GM21447 (cell line): ENCODE results near the gene CACNA1G.
A peak's percentile ranks its signal among the peaks of the same experiment; 100 is the strongest.

Experiments
- ATAC-seq: cut with Tn5 transposase; IDR thresholded peaks from one replicate; pipeline ENCODE4 v1.9.1; 2021; ENCODE audit not compliant: unreplicated experiment

CACNA1G gene

DNA sequence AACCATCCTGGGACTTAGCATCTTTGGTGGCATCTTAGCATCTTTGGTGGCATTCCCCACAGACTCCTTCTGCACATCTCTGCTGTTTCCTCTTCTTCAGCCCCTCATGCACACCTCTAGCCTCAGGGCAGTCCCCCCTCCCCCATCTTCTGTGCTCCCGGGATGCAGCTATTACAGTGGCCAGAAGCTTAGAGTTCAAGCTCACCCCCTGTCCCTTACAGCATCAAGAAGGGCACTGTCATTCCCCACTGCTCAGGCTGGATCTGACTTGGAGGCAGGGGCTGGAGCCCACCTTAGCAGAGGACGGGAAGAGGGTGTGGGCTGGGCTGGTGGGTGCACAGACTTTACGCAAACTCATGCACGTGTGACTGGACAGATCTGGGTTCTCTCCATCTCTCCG, 27.3 kb upstream of the CACNA1G start:
- no peak for ATAC-seq

DNA sequence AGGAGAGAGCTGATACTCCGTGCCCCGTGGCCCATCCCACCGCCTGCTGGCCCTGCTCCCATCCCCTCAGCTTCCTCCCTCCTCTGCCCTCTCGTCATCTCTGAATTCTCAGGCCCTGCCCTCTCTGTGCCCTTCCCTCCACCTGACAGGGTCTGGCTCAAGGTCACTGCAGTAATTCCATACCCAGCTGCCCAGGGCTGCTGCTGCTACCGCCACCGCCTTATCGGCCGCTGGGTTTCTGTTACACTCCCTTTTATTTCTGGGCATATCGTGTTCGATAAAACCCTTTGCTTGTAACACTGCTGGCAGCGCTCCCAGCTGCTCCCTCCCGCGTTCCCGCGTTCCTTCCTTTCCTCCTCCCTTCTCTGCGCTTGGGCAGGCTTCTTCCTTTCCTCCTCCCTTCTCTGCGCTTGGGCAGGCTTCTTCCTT, 26.8 kb upstream of the CACNA1G start:
- no peak for ATAC-seq

DNA sequence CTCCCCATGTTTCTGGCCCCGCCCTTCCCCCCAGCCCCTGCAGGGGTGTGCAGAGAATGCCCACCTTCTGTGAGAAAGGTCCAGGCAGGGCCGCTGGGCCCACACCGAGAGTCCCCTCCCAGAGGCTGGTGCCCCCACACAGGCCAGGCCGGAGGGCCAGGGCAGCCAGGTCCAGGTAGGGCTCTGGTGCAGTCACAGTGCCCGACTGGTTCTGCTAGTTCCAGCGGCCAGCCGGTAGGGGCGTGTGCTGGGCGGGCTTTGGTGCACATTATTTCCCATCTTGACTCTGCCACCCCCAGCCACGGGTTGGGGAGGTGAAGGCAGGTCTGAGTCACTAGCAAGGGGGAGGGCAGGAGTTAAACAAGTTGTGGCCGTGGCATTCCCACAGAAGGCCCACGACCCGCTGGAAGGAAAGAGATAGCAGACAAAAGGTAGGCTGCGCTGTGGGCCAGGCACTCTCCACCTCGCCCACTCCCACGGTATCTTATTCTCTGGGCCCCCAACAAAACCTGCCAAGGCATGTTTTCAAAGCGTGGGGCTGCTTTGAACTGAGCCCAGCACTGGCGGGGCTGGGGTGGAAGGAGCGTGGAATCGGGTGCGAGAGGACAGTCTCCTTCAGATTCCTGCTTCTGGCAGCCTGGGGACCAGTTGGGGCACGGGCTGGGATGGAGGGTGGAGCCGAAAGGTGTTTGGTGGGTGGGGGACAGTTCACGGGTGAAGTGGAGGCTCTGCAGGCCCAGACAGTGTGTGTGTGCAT, 26.1 kb upstream of the CACNA1G start:
- no peak for ATAC-seq

DNA sequence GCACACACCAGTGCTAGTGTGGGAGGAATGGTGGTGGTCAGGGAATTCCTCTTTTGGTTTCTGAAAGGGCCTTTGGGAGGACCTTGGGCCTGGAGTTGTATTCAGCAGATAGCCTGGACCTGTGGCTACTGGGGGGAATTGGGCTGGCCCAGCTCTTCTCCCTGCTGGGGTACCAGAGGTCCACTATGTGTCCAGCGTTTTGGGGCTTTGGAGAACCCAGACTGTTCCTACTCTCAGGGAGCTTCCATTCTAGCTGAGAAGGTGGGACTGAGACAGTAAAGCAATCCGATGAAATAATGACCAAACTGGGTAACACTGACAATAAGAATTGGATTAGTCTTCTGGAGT, 25.6 kb upstream of the CACNA1G start:
- no peak for ATAC-seq

DNA sequence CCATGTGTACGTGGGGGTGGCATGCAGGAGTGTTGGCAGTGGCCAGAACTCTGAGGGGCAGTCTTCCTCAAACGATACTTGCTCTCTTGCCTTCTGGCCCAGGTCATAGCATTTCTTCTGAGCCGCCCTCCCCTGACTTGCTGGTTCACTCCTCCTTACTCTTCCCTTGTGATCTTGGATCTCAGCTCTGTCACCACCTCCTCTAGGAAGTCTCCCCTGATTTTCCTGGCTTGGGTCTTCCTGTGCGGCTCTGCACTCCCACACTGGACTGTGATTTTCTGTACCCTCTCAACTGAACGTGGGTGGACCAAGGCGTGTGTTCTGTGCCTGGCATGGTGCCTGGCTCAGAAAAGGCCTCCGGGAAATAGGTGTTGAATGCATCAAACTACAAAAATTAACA, 25.1 kb upstream of the CACNA1G start:
- ATAC-seq = no peak

DNA sequence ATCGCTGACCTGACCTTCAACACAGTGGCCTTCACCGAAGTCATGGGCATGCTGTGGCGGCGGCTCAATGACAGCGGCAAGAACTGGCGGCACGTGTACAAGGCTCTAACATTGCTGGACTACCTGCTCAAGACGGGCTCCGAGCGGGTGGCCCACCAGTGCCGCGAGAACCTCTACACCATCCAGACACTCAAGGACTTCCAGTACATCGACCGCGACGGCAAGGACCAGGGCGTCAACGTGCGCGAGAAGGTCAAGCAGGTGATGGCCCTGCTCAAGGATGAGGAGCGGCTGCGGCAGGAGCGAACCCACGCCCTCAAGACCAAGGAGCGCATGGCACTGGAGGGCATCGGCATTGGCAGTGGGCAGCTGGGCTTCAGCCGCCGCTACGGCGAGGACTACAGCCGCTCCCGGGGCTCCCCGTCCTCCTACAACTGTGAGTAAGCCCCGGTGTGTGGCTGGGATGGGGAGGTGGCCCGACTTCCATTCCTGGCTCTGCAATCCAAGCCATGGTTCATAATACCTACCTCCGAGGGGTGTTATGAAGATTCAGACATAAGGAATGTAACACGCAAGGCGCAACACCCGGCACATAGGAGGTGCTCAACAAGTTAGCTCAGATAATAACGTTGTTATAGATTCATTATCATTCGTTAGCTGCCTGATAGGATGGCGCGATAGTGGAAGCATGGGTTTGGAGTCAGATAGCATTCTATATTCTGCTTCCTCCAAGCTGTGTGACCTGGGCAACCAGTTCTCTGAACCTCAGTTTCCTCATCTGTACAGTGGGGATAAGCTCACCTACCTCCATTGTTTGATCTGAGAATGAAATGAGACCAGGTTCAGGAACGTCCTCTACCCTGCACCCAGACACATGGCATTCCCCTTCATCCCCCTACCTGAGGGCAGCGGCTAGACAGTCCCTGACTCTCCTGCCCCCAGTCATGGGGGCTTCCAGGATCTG, 23.6 kb upstream of the CACNA1G start:
- no peak for ATAC-seq

DNA sequence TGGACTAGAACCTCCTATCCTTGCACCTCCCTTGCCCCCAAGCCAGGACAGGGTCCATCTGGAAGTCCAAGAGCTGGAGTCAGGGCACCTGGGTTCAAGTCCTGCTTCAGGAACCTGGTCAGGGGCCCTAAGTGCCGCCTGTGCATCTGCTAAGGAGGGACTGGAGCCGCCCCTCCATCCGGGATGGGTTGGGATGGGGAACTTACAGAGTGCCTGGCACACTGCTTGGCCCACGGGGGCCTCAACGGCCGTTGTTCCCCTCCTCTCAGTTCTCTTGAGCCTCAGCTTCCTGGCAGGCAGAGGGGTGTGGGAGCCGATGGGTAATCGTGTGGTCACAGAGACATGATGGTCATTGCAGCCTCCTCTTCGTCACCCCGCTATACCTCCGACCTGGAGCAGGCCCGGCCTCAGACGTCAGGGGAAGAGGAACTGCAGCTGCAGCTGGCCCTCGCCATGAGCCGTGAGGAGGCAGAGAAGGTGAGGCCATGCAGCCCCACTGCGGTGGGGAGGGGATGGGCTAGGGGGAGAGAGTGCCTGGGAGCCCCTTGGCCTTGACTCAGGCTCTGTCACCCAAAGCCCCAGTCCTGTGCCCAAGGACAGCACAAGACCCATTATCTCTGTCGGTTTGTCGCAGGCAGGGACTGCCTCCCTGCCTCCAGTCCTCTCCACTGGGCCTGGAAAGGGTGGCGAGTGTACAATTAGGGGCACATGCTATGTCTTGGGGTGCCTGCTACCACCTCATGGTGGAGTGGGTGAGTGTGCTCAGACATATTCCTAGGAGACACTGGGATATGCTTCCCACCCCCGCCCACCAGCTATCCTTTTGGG, 22.6 kb upstream of the CACNA1G start:
- ATAC-seq = no peak

DNA sequence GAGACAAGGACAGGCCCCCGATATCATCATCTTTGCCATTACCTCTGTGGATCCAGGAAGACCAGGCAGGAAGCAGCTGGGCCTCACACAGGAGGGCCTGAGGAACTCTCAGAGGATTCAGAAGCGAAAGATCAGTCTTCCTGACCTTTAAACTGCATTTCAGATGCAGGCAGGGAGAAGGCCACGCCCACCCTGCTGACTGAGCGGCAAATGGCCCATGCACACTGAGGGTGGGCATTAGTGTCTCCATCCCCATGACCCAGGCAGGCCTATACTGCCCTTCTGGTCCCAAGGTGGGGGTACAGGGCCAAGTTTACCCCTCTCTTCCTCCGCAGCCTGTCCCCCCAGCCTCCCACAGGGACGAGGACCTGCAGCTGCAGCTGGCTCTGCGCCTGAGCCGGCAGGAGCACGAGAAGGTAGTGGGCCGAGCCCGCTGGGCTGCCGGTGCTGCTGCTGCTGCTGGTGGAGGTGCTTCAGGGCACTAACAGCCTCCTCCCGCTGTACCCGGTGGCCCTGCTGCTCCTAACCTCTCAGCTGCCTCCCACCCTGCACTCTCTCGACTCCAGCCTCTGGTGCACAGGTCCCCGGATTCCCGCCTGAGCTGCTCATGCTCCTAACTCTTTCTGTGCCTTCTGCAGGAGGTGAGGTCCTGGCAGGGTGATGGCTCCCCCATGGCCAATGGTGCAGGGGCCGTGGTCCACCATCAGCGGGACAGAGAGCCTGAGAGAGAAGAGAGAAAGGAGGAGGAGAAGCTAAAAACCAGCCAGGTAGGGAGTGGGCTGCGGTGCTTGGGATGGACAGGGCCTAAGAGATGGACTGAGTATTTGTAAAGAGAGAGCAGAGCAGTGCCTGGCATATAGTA, 21.7 kb upstream of the CACNA1G start:
- ATAC-seq = no peak

DNA sequence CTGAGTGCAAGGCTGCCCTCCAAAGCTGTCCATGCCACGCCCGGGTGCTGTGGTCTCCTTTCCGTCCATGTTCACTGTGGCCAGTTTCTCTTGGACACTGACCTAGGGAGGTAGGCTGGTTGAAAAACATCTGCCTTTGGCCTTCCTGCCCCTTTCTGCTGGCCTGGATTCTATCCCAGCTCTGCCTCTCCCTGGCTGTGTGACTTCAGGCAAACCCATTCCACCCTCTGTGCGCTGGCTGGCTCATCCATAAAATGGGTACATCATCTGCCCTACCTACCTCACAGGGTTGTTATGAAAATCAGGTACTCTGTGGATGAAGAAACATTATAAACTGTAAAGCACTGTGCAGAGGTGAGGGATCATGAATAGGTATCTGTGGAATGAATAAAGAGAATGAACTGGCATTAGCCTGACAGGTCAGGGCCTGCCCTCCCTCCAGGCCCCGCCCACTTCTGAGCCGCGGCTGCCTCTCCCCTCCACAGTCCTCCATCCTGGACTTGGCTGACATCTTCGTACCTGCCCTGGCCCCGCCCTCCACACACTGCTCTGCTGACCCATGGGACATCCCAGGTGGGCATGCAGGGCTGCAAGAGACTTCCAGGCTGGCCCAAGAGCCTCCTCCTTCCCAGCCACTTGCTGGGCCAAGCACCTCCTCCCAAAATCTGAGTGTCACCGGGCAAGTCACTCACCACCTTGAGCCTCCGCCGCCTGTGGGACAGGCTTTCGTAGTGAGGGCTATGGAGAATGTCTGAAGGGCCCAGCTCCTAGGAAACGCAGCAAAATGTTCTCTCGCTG, 20.6 kb upstream of the CACNA1G start:
- no peak for ATAC-seq

DNA sequence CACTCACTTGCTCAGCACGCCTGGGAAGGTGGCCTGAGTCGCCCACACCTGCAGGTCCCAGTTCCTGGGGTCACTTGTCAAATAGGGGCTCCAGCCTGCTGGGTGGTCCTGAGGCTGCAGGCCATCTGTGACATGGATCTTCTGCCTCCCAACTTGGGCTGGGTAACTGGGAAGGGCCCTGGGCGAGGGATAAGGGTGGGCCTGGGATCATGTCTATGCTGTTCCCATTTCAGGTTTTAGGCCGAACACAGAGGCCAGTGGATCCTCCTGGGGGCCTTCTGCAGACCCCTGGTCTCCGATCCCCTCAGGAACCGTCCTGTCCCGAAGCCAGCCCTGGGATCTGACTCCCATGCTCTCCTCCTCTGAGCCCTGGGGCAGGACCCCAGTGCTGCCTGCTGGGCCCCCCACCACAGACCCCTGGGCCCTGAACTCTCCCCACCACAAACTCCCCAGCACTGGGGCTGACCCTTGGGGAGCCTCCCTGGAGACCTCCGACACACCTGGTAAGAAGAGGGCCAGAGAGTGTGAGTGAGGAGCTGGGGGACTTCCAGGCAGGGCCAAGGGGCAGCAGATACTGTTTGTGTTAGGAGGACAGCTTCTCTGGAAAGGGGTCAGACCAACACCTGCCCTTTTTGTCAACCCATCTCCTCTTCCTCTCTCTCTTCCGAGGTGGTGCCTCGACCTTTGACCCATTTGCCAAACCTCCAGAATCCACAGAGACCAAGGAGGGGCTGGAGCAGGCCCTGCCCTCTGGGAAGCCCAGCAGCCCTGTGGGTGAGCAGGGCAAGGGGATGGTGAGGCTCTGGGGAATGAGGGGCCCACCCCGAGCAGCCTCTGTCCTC, 19.7 kb upstream of the CACNA1G start:
- no peak for ATAC-seq

DNA sequence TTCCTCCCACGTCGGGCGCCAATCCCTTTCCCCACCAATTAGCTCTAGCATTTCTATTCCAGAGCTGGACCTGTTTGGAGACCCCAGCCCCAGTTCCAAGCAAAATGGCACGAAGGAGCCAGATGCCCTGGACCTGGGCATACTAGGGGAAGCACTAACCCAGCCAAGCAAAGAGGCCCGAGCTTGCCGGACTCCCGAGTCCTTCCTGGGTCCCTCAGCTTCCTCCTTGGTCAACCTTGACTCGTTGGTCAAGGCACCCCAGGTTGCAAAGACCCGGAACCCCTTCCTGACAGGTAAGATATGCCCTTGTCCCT, 19.2 kb upstream of the CACNA1G start:
- peak; percentile 4 for ATAC-seq

DNA sequence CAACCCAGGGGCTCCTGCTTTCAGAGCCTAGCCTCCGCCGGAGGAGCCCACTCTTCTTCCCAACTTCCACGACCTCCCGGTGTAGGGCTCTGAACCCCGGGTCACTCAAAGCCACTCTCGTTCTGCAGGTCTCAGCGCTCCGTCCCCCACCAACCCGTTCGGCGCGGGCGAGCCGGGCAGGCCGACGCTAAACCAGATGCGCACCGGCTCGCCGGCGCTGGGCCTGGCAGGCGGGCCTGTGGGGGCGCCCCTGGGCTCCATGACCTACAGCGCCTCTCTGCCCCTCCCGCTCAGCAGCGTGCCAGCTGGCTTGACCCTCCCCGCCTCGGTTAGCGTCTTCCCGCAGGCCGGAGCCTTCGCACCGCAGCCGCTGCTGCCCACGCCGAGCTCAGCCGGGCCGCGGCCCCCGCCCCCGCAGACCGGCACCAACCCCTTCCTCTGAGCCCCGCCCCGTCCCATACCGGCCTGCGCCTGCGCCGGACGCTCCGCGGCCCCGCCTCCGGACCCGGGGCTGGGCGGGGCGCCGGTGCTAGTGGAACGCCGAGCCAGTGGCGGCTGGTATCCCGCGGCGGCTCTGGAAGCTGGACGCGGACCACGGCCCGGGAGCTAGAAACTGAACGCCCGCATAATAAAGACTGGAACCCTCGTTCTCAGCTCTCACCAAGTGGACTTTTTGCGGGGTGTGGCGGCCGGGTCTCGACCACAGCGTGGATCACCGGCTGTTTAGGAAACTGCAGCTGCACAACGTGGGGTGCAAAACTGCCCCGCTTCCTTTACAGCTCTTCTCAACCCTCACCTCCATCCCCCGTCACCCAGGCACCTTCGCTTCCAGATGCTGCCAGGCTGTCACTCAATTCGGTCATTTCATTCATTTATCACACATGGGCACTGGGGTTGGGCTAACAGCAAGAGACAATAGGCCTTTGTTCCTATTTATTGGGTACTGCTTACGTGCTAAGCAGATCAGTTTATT, 18.5 kb upstream of the CACNA1G start:
- peak; percentile 72 for ATAC-seq

DNA sequence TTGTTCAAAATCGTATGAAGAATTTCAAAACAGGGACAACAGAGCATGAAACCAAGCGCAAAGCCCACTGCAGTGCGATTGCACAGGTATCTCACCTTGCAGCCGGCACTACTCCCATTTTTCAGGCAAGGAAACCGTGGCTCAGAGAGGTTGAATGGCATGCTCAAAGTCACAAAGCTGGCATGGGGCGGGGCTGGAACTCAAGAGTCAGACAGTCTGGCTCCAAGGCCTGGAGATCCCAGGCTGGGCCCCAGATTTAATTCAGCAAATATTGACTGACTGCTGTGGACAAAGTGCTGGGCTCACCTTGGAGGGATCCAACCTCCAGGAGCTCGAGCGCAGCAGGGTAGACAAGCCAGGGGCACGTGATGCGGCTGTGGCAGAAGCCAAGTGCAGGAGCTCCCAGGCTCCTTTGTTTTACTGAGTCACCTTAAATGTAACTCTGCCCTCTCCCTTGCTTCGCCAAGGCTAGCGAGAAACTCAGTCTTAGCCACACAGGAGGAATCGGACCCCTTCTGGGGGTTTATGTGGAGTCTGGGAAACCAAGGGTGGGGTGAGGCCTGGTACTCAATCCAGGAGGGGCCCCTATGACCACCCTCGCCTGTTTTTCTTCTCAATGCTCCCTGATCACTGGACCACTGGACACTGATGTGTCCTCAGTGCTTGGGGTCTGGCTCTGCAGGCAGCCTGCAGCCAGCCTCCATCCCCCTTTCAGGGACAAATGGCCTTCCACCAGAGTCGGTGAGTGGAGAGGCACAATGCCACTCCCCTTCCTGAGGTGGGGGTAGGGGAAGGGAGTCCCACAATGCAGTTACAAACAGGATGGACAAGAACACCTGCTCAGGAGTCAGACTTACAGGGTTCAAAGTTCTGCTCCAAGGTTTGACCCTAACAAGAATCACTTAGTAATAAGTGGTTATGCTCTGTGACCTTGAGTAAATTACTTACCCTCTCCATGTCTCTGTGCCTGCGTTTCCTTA, 17.4 kb upstream of the CACNA1G start:
- no peak for ATAC-seq

DNA sequence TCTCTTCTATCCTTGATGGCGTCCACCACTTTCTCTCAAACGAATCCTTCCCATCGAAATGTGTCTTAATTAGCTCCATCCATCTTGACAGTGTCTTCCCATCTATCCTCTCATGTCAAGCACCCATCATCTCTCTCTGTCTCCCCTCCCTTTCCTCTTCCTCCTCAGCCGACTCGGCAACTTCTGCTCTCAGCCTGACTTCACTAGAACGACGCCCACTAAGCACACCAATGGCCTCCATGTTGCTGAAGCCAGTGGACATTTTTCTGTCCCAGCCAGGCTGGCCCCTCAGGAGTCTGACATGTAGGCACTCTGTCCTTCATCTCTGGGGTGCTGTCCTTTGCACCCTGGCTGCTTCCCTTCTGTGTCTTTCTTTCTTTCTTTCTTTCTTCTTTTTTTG, 16.0 kb upstream of the CACNA1G start:
- ATAC-seq = no peak

DNA sequence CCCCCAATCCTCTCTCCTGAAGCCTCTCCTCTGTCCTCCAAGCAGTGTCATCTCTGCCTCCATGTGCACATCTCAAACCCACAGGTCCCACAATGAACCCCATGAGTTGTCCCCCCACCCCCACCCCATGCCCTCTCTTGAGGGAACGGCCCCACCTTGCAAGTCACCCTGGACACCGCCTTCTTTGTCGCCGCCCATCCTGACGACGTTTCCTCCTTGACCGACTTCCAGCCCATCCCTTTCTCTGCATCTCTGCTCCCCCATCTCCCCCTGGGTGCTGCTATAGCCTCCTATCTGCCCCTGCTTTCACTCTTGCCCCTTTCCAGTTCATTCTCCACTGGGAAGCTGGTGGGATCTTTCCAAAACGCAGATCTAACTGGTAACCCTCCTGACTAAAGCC, 15.2 kb upstream of the CACNA1G start:
- no peak for ATAC-seq

DNA sequence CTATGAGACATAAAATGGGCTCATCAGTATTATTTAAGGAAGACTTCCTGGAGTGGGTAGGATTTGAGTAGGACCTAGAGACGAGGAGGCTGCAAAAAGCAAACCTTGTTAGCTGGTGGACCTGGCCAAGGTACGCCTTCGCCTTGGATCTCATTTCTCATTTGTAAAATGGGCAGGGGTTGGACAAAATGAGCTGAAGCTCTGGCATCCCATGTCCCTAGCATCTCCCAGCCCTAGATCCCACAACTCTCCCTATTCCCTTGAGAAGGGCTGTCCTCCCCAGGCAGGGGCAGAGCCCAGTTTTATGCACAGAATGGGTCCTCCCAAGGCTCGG, 13.8 kb upstream of the CACNA1G start:
- ATAC-seq = no peak
